LoVo (cell line): ENCODE results near the gene PACRG.

ENCODE experiments used
- DNase-seq: peaks from one replicate; pipeline ENCODE4 v3.0.0-alpha.2; 2016; ENCODE audit warnings: low spot score

The PACRG gene

DNA sequence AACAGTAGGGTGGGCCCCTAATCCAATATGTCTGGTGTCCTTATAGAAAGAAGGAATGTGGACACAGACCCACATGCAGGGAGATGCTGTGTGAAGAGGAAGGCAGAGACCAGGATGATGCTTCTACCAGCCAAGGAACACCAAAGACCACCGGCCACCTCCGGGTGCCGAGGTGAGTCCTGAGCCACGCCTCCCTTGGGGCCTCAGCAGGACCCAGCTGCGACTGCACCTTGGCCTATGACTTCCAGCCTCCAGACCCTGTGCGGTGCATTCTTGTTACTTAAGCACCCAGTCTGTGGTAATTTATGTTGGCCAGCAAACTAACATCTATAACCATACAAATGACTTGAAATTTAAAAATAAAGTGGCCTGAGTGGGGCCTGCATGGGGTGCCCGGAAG lies 607.3 kb downstream of the PACRG start:
- DNase-seq = no peak

DNA sequence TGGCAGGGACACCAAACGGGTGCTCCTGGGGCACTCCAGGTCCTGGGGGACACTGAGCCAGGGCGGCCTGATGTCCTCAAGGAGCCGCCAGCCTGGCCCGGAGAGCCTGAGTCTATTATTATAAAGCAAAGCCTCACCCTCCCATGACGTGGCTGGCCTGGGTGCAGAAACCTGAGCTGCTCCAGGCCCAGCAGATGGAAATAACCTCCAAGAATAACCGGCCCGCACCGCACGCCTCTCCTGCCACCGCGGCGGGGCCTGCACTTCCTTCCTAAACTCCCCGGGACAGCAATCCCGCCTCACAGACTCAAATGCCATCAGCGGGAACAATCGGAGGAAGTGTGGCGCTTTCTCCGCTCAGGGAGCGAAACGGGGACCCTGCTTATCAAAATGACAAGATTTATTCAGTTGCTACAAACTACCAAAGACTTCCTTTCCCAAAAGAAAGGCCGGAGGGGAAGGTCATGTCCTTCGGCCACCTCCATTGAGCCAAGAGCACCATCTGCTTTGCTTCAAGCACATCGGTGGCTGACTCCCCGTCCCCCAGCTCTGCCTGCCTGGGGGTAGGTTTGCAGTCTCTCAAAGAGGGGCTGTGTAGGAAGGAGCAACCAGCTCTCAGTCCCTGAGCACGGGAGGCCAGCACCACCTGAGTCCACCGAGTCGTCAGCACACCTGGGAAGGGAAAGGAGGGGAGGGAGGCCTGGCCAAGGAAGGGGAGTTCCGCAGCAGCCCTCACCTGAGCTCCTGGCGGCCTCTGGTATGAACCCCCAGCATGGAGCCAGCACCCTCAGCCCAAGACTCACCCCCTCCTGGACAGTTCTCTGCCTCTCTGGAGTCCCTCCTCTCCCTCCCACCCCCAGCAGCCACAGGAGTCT lies 608.1 kb downstream of the PACRG start:
- DNase-seq = no peak

GRCh38 chr6:163336961-163337360 lies 609.2 kb downstream of the PACRG start:
- DNase-seq = no peak

DNA sequence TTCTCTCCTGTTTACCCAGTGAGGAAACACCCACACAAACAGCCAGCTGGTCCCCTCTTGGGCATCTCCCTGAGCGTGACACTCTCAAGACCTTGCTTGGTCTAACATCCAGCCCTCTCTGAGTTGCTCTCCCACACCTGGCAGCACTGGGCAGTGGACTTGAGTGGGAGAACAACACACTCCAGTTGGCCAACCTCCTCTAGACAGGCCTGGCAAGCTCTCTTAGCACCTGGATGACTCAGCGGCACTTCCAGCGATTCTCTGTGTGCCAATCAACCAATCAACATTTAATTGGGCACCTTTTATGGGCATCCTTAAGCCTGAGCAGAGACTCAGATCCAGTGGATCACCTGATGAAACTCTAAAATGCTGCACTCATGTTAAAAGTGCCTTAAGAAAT lies 610.2 kb downstream of the PACRG start:
- no peak for DNase-seq

DNA sequence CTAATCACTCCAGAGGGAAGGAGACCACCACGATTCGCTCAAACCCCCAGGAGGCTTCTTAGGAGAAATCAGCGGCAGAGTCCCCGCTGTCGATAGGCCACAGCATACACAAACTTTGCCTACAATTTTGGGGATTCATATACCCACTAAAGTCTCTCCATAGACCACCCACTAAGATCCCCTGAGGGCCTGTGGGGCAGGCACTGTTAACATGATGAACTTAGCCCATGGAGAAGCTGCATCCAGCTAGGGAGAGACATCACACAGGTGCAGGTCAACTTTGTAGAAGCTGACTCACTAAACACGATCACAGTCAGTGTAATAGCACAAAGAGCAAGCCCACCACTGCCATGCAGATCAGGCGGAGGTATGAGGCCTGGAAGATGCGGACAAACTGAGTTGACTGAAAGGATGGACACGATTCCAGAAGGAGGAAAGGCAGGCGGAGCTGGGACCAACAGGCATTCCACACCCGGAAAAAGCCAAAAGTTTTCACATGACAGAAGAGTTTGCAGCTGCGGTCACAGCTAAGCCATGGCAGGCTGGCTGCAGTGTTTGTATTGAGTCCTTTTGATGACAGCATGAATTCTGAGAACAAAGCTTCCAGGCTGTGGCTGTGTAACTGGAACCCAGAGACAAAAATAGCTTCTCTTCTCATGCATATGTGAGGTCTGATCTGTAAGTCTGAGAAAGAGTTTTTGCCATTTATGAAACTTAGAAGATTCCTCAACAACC lies 611.1 kb downstream of the PACRG start:
- no peak for DNase-seq

GRCh38 chr6:163339466-163339865 lies 611.7 kb downstream of the PACRG start:
- DNase-seq = no peak

GRCh38 chr6:163340201-163340887 lies 612.6 kb downstream of the PACRG start:
- no peak for DNase-seq

DNA sequence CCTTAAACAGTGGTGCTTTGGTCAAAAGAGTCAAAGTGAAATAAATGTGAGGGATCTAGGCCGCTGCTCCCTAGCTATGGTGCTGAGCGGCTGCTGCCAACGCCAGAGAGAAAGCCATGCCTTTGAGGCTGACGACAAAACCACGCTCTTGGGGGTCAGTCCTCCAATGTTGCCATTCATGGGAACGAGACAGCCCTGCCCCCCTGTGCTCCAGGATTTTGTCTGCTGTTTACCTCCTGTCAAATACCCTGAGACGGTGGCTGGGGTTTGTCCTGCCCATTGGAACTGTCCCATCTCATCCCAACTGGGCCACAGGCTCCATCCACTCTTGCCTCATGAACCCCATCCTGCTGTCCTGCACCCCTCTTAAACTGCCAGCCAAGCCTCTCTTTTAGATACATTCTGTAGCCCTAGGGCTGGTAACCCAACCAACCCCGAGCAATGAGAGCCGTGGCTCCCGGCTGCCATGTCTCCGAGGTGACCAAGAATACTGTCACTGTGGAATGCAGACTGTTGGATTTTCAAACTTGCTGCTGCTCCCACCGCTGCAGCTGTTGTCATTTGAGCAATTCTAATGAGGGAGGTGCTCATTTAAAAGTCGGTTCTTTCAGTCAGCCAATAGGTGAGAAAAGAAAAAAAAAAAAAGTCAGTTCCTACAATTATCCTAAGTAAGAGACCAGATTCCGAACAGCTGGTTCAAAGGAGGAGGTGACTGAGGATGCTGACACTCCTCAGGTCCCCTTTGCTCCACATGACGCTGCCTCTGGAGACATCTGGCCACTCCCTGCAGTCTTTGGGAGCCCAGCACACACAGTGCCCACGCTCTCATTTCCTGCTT lies 613.7 kb downstream of the PACRG start:
- DNase-seq = no peak

DNA sequence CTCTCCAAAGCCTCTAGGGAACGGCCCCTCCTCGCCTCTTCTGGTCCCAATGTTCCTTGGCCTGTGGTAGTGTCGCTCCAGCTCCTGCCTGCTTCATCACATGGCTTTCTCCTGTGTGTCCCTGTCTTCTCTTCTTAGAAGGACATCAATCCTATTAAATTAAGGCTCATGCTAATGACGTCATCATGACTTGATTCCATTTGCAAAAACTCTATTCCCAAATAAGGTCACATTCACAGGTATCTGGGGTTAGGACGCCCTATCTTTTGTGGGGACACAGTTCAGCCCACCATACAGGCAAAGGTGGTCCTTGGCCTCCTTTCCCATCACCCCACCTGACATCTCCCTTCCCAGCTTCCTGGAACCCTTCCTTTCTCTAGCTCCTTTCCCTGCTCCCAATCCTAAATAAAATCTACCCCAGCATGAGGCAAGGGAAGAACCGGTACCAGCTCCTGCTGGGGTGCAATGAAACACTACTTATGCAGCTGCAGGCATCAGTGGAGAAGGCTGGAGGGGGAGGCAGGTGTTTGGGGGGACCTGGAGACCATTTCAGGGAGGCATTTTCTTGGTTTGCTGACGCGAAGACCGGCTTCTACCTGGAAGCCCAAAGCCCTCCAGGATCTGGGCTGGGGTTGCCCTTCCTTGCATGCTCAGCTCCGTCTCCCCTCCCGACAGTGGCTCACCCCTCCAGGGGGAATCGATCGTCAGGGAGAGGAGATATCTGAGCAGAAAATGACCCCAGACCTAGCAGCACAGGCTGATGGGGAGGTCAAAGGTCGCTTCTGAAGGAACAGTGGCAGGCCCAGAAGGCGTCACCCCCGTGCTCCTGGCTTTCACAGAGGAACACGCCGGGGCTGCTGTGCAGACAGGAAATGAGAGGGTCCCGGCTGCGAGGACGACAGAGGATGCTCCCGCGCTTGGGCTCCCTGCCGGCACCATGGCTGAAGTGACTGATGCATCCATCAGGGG lies 615.1 kb downstream of the PACRG start:
- DNase-seq = no peak

GRCh38 chr6:163343609-163344008 lies 615.8 kb downstream of the PACRG start:
- DNase-seq = no peak

DNA sequence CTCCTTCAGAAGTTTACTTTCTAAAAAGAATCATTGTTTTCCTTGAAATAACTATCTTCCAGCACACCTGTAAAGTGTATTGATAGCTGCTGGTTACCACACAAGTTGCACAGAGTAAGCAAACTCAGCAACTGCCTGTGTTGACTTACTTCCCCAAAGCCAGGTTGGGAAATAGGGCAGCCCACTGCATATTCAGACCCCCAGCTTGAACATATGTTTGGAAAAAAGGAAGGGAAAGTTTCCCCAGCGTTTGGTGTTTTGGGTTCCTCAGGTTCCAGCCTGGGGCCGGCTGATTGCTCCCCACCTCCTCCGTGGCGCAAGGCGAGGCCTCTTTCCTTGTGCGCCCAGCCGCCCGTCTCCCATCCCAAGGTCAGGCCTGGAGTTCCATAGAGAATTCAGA lies 616.6 kb downstream of the PACRG start:
- DNase-seq = no peak

DNA sequence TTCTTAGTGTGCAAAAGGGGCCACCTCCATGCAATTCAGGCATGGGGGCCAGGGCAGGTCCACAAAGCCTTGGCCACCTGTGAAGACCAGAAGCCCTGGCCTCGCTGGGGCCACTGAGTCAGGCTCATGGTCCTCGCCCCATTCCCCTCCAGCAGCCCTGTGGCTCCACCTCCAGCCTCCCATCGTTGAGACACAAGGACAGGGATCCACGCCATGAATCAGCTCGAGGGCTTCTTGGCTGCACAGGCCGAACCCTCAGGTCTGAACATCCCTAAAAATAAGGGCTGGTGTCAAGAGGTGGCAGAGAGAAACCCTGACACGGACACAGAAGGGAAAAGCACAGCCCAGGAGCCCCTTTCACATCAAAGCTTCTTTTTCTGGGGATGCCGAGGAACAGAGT lies 618.2 kb downstream of the PACRG start:
- no peak for DNase-seq

GRCh38 chr6:163346497-163346961 lies 618.8 kb downstream of the PACRG start:
- no peak for DNase-seq

DNA sequence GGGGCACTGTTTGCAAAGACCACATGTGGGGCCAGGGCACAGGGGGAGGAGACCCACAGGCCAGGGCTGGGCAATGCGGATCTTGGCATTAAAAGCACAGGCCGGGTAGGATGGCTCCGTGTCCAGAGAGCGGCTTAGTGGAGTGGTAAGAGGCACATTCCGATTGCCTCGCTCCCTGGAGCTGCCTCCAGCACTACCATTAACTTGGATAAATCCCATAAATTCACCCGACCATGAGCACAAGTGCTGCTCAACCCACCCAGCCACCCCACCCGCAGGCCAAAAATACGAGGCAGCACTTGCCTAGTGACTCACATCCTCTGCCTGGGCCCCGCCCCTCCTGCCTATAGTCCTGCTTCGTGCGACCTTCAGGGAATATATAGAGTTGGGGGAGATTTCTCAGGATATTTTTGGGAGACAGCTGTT lies 619.3 kb downstream of the PACRG start:
- DNase-seq = no peak

GRCh38 chr6:163348789-163349680 lies 621.3 kb downstream of the PACRG start:
- no peak for DNase-seq

GRCh38 chr6:163349696-163350095 lies 621.9 kb downstream of the PACRG start:
- no peak for DNase-seq

GRCh38 chr6:163351013-163351412 lies 623.2 kb downstream of the PACRG start:
- no peak for DNase-seq

- DNase-seq = no peak
Observed at GRCh38 chr6:163352011-163352685, 624.4 kb downstream of the PACRG start.

DNA sequence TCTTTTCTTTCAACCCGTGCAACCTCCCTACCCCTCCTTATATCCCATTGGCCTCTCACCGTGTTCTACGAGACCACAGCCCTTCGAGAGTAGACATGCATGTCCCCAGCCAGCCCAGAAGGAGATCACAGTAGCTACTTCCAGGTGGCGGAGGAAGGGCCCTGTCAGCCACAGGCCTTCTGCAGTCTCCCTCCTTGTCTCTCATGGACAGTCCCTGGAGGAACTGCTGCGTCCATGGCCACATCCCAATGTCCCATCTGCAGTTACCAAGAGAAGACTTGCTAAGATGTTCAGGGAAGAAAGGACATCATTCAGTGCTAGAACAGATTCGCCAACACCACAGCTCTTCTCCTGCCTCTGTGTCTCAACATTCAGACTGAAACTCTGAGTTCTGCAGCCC lies 625.2 kb downstream of the PACRG start:
- no peak for DNase-seq
